Upper lobe of left lung (tissue), 4 donors: ENCODE results near the gene STAT5A.

ENCODE experiments used
- CTCF ChIP-seq, 6 experiments: fragments of 450-650 bp in 4 of 6; fragments of 200-600 bp in 2 of 6; sonication (generic) in 2 of 6; IDR thresholded peaks; one replicate each; pipeline ENCODE4 v1.5.1; 2016 to 2019; ENCODE audit warnings: antibody characterized with exemption in 6 of 6
- EP300 ChIP-seq, 4 donors: sonication (generic); formaldehyde crosslinking; IDR thresholded peaks; one replicate each; pipeline ENCODE4 v1.5.1; 2017; ENCODE audit warnings: antibody characterized with exemption in 4 of 4, control low read depth in 2 of 4
- POLR2A ChIP-seq, 4 donors: fragments of 450-650 bp; IDR thresholded peaks; one replicate each; pipeline ENCODE4 v1.5.1; 2016 to 2017; ENCODE audit warnings: antibody characterized with exemption in 4 of 4, mild to moderate bottlenecking in 2 of 4

- TF ChIP-seq CTCF (IDR thresholded peaks at IDR 0.05), result no peak
- no peak for TF ChIP-seq POLR2A (IDR thresholded peaks at IDR 0.05)
- TF ChIP-seq EP300 (IDR thresholded peaks at IDR 0.05), result no peak
Measured at GRCh38 chr17:42296012-42296411, 7.7 kb downstream of the STAT5A start.
